KOPT-K1 (cell line): ENCODE data around the gene IL10.
A peak's percentile ranks its signal among the peaks of the same experiment; 100 is the strongest.

Experiments used
- H3K27ac ChIP-seq: fragments of 200-600 bp; sonication (generic); 2 replicates; pipeline ENCODE4 v1.5.1; 2016; ENCODE audit warnings: antibody characterized with exemption, mild to moderate bottlenecking, low read depth, low read length; ENCODE audit not compliant: poor library complexity, severe bottlenecking
- H3K36me3 ChIP-seq: fragments of 200-600 bp; sonication (generic); 2 replicates; pipeline ENCODE4 v1.5.1; 2017; ENCODE audit warnings: antibody characterized with exemption, mild to moderate bottlenecking, low read length, moderate library complexity; ENCODE audit not compliant: insufficient read depth
- H3K9me3 ChIP-seq: fragments of 200-600 bp; sonication (generic); 2 replicates; pipeline ENCODE4 v1.5.1; 2017; ENCODE audit warnings: antibody characterized with exemption, low read length, mild to moderate bottlenecking; ENCODE audit not compliant: insufficient read depth, poor library complexity, severe bottlenecking

The IL10 gene

GRCh38 chr1:206719169-206719839 is 53.0 kb downstream of the IL10 start:
- Histone ChIP-seq H3K9me3 (no peaks in the 10 kb centered on the region), H3K36me3 (no peaks in the 10 kb centered on the region), H3K27ac (no peak overlapping the region)

GRCh38 chr1:206717674-206717989 is 54.7 kb downstream of the IL10 start:
- Histone ChIP-seq H3K27ac (peak overlapping the region; percentile 7), H3K36me3 (no peaks in the 10 kb centered on the region), H3K9me3 (no peaks in the 10 kb centered on the region)
